Osteoblast (primary cell): ENCODE measurements around the gene CD302. TPM values are rescaled to one million over a fixed set of nuclear protein-coding genes. Genes with fewer than 3 reads are reported as not detected.

Experiments used
- DNase-seq: peaks from one replicate; pipeline ENCODE4 v3.0.0; 2011; ENCODE audit warnings: low spot score, mixed read lengths; ENCODE audit not compliant: insufficient read length; ENCODE audit errors: missing footprints
- H2AFZ ChIP-seq: 2 replicates; pipeline ENCODE4 v1.6.0; 2011; ENCODE audit warnings: mild to moderate bottlenecking, low read length
- H3K27ac ChIP-seq: 2 replicates; pipeline ENCODE4 v1.5.1; 2011; ENCODE audit warnings: mild to moderate bottlenecking, low read depth, low read length, moderate library complexity
- H3K27me3 ChIP-seq: 2 replicates; pipeline ENCODE4 v1.6.0; 2012; ENCODE audit warnings: mild to moderate bottlenecking, control low read depth, inconsistent platforms, low read length, moderate library complexity; ENCODE audit not compliant: insufficient read depth
- H3K36me3 ChIP-seq: 2 replicates; pipeline ENCODE4 v1.5.1; 2011; ENCODE audit warnings: mild to moderate bottlenecking, low read length, control low read depth, moderate library complexity; ENCODE audit not compliant: insufficient read depth
- H3K4me1 ChIP-seq: 2 replicates; pipeline ENCODE4 v1.5.1; 2011; ENCODE audit warnings: mild to moderate bottlenecking, low read length, control low read depth, moderate library complexity; ENCODE audit not compliant: insufficient read depth
- H3K4me2 ChIP-seq: 2 replicates; pipeline ENCODE4 v1.6.0; 2011; ENCODE audit warnings: mild to moderate bottlenecking, low read length; ENCODE audit not compliant: insufficient read depth
- H3K4me3 ChIP-seq: fragments of 200-600 bp; sonication (generic); 3 replicates; pipeline ENCODE4 v1.5.1; 2012; ENCODE audit warnings: mild to moderate bottlenecking, low read length, inconsistent platforms; ENCODE audit not compliant: insufficient read depth
- H3K79me2 ChIP-seq: 2 replicates; pipeline ENCODE4 v1.6.0; 2012; ENCODE audit warnings: mild to moderate bottlenecking, low read length, control low read depth, inconsistent platforms; ENCODE audit not compliant: insufficient read depth
- H3K9me3 ChIP-seq: 2 replicates; pipeline ENCODE4 v1.5.1; 2011; ENCODE audit warnings: low read depth, low read length, control low read depth
- H4K20me1 ChIP-seq: 2 replicates; pipeline ENCODE4 v1.6.0; 2012; ENCODE audit warnings: mild to moderate bottlenecking, low read length, control low read depth; ENCODE audit not compliant: insufficient read depth
- CTCF ChIP-seq: IDR thresholded peaks from 2 replicates; pipeline ENCODE4 v1.5.1; 2011; ENCODE audit warnings: mild to moderate bottlenecking, low read depth, low read length, moderate library complexity; ENCODE audit errors: extremely low read depth
- total RNA-seq: library from RNA; depleted of rRNA; stranded (reverse); fragments of >200 nt; gene quantifications from 2 replicates; pipeline ENCODE4 v1.2.3, GENCODE V29; 2012

CD302 gene
- total RNA-seq, 1 donor: 14.5 TPM

DNA sequence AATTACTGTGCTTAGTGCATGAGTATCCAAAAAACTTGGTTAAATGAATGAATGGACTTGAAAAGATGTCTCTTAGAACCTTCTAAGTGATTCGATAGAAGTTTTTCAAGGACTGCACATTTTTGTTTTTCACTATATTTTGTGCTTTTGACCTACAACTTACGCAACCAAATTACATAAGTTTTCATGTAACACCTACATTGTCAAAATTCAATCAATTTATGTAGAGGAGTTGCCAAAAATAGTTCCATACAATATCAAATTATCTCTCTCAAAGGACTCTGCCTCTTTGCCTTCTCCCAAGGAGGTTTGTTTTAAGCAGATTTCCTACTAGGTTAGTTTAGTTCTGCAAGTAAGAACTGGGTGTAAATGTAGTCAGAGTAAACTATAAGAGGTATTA, 75.4 kb downstream of the CD302 start:
- H3K27me3 ChIP-seq: no peaks in the 10 kb centered on the region
- DNase-seq: no peak
- TF ChIP-seq CTCF: no peak
- peaks cover 42% of the 10 kb centered on the region for H3K36me3 ChIP-seq
- no peaks in the 10 kb centered on the region for H3K9me3 ChIP-seq
- H3K27ac ChIP-seq: no peak overlapping the region
- peaks cover 90% of the 10 kb centered on the region for H4K20me1 ChIP-seq
- no peaks in the 10 kb centered on the region for H3K4me1 ChIP-seq
- H2AFZ ChIP-seq: no peak overlapping the region
- no peak overlapping the region for H3K4me2 ChIP-seq
- peaks cover 100% of the 10 kb centered on the region for H3K79me2 ChIP-seq
- no peak overlapping the region for H3K4me3 ChIP-seq

DNA sequence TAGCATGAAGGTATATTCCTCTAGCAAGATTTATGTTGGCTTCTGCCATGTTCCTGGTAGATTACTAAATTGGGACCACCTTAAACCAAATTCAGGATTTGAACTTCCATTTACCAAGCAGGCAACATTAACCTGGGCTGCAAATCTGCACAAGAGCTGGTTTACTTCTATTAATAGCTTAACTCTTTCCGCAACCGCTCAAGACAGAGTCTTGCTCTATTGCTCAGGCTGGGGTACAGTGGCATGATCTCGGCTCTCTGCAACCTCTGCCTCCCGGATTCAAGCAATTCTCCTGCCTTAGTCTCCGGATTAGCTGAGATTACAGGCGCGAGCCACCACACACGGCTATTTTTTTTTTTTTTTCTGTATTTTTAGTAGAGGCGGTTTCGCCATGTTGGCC, 77.3 kb downstream of the CD302 start:
- H3K4me1 ChIP-seq: peaks cover 5% of the 10 kb centered on the region
- no peaks in the 10 kb centered on the region for H3K27me3 ChIP-seq
- no peak overlapping the region for H3K27ac ChIP-seq
- peaks cover 91% of the 10 kb centered on the region for H4K20me1 ChIP-seq
- no peak overlapping the region for H2AFZ ChIP-seq
- no peak overlapping the region for H3K4me2 ChIP-seq
- H3K9me3 ChIP-seq: no peaks in the 10 kb centered on the region
- H3K79me2 ChIP-seq: peaks cover 100% of the 10 kb centered on the region
- TF ChIP-seq CTCF: no peak
- H3K4me3 ChIP-seq: no peak overlapping the region
- DNase-seq: no peak
- peaks cover 58% of the 10 kb centered on the region for H3K36me3 ChIP-seq

Other genes with a start within 250 kb of the CD302 start
- 59.4 and 62.8 TPM in 2 replicates for gene BAZ2B, start 181.7 kb downstream of the CD302 start, total RNA-seq
- gene MARCHF7, start 85.7 kb downstream of the CD302 start, total RNA-seq: 102 and 106 TPM in 2 replicates
- 4.4 and 5.1 TPM in 2 replicates for gene LY75, start 106.5 kb upstream of the CD302 start, total RNA-seq